ENCODE data around the gene CAPN1. TPM values are rescaled to one million over a fixed set of nuclear protein-coding genes. Genes with fewer than 3 reads are reported as not detected.

Gene CAPN1
- total and polyA plus RNA-seq, 9 of the 15 experiments (the other 6 are each of a cell fraction or from before 2014, with no cell fraction given): 3.5 to 199 (median 61.6) TPM

DNA sequence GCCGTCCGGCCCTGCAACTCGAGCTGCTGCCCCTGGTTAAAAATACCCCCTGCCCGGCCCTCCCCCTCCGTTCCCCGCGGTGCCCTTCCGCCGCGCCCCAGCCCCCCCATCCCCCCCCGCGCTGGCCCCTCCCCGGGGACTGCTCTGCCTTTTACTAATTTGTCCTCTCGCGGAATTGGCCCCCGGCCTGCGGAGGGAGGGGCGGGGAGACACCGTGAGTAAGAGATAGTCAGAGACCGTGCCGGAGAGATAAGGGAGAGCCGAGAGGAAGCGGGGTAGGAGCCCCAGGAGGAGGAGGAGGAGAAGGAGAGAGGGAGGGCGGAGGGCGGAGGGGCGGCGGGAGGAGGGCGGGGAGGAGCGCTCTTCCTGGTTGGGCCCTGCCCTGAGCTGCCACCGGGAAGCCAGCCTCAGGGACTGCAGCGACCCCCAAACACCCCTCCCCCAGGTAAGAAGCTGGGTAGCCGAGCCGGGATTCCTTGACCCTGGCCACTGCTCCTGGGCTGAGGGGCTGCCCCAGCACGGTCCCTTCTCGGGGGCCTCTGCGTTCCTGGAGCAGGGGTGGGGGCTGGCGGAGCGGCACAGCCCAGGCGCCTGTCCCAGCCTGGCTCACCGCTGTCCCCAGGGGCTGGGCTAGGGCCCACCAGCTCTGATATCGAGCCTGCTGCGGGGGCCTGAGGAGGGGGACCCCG, at the start of gene CAPN1 (continued):
- TF ChIP-seq, protein P1, sequence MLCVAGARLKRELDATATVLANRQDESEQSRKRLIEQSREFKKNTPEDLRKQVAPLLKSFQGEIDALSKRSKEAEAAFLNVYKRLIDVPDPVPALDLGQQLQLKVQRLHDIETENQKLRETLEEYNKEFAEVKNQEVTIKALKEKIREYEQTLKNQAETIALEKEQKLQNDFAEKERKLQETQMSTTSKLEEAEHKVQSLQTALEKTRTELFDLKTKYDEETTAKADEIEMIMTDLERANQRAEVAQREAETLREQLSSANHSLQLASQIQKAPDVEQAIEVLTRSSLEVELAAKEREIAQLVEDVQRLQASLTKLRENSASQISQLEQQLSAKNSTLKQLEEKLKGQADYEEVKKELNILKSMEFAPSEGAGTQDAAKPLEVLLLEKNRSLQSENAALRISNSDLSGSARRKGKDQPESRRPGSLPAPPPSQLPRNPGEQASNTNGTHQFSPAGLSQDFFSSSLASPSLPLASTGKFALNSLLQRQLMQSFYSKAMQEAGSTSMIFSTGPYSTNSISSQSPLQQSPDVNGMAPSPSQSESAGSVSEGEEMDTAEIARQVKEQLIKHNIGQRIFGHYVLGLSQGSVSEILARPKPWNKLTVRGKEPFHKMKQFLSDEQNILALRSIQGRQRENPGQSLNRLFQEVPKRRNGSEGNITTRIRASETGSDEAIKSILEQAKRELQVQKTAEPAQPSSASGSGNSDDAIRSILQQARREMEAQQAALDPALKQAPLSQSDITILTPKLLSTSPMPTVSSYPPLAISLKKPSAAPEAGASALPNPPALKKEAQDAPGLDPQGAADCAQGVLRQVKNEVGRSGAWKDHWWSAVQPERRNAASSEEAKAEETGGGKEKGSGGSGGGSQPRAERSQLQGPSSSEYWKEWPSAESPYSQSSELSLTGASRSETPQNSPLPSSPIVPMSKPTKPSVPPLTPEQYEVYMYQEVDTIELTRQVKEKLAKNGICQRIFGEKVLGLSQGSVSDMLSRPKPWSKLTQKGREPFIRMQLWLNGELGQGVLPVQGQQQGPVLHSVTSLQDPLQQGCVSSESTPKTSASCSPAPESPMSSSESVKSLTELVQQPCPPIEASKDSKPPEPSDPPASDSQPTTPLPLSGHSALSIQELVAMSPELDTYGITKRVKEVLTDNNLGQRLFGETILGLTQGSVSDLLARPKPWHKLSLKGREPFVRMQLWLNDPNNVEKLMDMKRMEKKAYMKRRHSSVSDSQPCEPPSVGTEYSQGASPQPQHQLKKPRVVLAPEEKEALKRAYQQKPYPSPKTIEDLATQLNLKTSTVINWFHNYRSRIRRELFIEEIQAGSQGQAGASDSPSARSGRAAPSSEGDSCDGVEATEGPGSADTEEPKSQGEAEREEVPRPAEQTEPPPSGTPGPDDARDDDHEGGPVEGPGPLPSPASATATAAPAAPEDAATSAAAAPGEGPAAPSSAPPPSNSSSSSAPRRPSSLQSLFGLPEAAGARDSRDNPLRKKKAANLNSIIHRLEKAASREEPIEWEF (CRISPR knock-in tag; IDR thresholded peaks at IDR 0.05): no peak
- TF ChIP-seq ZBTB7A (IDR thresholded peaks at IDR 0.05; ENCODE audit: borderline replicate concordance, control insufficient read depth, low read depth, low read length) (peak; percentile 86), EP300 (IDR thresholded peaks at IDR 0.05; ENCODE audit: low read length) (peak; percentile 51; the same call in 1 of the 2 replicates), HDAC8 (tag; IDR thresholded peaks at IDR 0.05) (no peak), KLF6 (CRISPR knock-in tag; IDR thresholded peaks at IDR 0.05; ENCODE audit: borderline replicate concordance) (no peak), ELF2 (CRISPR knock-in tag; IDR thresholded peaks at IDR 0.05) (0 out of 2 replicates have a peak, but pooled peaks have one; percentile 54), STAG1 (CRISPR knock-in tag; IDR thresholded peaks at IDR 0.05; ENCODE audit: borderline replicate concordance) (no peak), ZFP36 (IDR thresholded peaks at IDR 0.05; ENCODE audit: low read depth, low read length, partially characterized antibody) (no peak), NEUROD1 (IDR thresholded peaks at IDR 0.05; ENCODE audit: borderline replicate concordance, low read depth, low read length, partially characterized antibody) (no peak), RHOXF2B (CRISPR knock-in tag; conservative IDR thresholded peaks at IDR 0.05) (no peak), TAL1 (IDR thresholded peaks at IDR 0.05) (peak; percentile 25; the same call in 1 of the 2 replicates), MYC (IDR thresholded peaks at IDR 0.05; ENCODE audit: low read depth, low read length) (peak; percentile 25; the same call in 1 of the 2 replicates), MYC (CRISPR knock-in tag; IDR thresholded peaks at IDR 0.05; ENCODE audit: borderline replicate concordance, low read depth) (no peak), LARP7 (IDR thresholded peaks at IDR 0.05) (no peak), FIP1L1 (IDR thresholded peaks at IDR 0.05; ENCODE audit: low read depth, low read length, poor library complexity, severe bottlenecking) (no peak), ZNF232 (CRISPR knock-in tag; IDR thresholded peaks at IDR 0.05) (no peak), TBL1XR1 (IDR thresholded peaks at IDR 0.05; ENCODE audit: low read length in 2 of 2) (peak in 1 of 2 experiments; percentile 25; a peak in 1 of 4 replicates), CAMTA2 (CRISPR knock-in tag; conservative IDR thresholded peaks at IDR 0.05) (no peak), ZNF133 (CRISPR knock-in tag; IDR thresholded peaks at IDR 0.05) (no peak), ZNF785 (CRISPR knock-in tag; IDR thresholded peaks at IDR 0.05) (no peak)
- TF ChIP-seq, protein P2, sequence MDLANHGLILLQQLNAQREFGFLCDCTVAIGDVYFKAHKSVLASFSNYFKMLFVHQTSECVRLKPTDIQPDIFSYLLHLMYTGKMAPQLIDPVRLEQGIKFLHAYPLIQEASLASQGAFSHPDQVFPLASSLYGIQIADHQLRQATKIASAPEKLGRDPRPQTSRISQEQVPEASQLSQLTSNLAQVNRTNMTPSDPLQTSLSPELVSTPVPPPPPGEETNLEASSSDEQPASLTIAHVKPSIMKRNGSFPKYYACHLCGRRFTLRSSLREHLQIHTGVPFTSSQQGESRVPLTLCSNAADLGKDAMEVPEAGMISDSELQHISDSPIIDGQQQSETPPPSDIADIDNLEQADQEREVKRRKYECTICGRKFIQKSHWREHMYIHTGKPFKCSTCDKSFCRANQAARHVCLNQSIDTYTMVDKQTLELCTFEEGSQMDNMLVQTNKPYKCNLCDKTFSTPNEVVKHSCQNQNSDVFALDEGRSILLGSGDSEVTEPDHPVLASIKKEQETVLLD (IDR thresholded peaks at IDR 0.05): no peak
- TF ChIP-seq, protein P3, sequence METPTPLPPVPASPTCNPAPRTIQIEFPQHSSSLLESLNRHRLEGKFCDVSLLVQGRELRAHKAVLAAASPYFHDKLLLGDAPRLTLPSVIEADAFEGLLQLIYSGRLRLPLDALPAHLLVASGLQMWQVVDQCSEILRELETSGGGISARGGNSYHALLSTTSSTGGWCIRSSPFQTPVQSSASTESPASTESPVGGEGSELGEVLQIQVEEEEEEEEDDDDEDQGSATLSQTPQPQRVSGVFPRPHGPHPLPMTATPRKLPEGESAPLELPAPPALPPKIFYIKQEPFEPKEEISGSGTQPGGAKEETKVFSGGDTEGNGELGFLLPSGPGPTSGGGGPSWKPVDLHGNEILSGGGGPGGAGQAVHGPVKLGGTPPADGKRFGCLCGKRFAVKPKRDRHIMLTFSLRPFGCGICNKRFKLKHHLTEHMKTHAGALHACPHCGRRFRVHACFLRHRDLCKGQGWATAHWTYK (CRISPR knock-in tag; IDR thresholded peaks at IDR 0.05): no peak

All from K562 (cell line).